Measurements from ENCODE around the gene SNX10.

Gene SNX10

DNA sequence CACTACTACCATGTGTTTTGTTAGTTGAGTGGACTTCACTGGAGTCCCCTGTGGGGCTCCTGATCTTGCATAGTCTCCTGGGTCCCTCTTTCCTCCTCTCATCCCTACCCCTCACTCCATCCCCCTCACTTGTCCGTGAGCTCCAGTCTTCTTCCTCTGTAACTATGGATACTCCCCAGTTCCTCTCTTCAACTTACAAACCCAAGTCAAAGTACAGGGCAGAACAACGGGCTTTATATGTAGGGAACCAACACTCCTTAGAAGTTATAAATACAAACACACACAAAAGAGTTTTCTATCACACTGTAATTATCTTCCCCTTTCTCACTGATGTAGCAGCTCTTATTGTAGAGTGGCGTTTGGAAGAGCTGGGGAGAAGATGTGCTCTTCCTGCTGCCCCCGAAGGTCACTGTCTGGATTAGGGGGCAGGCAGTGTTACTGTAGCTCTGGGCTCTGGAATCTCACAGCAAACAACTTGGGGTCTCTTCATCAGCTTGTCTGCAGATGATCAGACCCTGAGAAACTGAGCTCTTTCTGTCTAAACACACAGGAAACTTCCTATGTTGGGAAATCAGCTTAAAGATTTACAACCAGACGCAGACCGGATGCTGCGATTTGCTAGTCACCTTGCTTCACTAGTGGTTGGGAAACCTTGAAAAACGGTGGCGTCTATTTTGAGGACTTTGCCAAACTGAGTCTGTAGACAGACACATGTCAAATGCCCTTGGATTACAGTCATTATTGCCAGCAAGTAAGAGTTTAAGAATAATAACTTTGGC lies 13.6 kb downstream of the SNX10 start:
- DNase-seq, result no peak

DNA sequence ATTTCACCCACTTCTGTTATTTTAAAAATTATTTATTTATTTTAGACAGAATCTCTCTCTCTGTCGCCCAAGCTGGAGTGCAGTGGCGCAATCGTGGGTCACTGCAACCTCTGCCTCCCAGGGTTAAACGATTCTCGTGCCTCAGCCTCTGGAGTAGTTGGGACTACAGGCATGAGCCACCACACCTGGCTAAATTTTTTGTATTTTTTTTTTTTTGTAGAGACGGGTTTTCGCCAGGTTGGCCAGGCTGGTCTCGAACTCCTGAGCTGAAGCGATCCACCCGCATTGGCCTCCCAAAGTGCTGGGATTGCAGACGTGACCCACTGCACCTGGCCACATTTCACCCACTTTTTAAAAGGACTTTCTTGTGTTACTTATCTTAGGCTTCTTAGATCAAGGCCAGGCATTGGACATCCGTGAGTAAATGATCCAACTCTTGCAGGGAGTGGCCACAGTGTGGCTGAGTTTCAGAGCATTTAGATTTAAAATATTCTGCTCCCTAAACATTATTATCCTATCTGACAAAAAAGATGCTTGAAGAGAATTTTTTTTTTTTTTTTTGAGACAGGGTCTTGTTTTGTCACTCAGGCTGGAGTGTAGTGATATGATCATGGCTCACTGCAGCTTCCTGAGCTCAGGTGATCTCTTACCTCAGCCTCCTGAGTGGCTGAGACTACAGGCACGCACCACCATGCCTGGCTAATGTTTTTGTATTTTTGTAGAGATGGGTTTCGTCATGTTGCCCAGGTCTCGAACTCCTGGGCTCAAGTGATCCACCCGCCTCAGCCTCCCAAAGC lies 14.4 kb downstream of the SNX10 start:
- no peak for DNase-seq

DNA sequence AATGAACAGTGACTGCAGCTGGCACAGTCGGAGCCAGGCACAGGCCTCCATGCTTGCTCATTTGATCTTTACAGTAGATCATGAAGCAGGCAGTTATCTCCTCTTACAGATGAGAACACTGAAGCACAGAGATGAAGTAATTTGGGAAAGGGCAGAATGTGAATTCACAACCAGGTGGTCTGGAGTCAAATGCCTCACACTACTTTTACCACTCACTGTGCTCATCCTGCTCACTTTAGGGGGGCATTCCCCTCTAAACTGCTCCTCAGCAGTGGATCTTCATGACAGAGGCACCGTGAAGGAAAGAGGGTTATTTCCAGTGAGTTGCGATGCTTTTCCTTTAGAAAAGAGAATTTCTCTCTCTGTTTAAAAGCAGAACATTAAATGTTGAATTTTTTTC lies 15.1 kb downstream of the SNX10 start:
- DNase-seq, result no peak

DNA sequence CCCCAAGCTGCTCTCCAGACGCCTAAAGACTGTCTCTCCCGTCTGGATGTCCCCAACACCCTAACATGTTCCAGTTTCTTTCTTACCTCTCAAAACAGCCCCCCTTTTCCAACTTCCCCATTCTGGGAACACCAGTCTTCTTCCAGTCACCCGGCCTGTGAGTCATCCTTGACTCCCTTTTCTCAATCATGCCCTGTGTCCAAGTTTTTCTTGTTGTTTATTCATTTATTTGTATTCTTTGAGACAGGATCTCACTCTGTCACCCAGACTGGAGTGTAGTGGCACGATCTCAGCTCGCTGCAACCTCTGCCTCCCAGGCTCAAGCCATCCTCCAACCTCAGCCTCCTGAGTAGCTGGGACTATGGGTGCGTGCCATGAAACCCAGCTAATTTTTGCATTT lies 15.6 kb downstream of the SNX10 start:
- no peak for DNase-seq

DNA sequence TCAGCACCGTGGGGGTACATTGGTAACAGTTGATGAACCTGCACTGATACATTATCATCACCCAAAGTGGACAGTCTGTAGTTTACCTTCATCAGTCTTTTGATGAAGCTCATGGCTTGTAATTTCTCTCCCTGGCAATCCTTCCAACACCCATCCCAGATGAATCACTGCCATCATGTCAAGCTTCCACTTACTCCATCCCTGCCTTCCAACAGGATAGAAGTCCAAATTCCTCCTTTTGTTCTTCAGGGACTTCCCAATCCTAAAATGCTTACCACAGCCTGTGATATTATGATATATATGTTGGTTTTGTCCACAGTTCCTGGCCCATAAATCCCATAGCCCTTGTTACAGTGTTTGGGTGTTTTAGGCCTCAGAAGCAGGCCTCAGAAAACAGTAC lies 16.1 kb downstream of the SNX10 start:
- no peak for DNase-seq

DNA sequence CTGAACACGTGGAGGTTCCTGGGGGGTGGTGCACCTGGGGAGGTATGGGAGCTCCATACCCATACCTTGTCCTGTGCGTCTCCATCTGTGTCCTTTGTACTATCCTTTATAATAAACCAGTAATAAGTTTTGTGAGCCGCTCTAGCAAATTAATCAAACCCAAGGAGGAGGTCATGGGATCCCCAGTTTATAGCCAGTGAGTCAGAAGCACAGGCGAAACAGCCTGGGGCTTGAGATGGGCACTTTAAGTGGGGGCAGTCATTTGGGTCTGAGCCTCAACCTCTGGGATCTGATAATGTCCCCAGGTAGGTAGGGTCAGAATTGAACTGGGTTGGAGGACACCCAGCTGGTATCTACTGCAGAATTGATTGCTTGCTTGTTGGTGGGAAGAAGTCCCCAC lies 16.9 kb downstream of the SNX10 start:
- DNase-seq, result no peak

DNA sequence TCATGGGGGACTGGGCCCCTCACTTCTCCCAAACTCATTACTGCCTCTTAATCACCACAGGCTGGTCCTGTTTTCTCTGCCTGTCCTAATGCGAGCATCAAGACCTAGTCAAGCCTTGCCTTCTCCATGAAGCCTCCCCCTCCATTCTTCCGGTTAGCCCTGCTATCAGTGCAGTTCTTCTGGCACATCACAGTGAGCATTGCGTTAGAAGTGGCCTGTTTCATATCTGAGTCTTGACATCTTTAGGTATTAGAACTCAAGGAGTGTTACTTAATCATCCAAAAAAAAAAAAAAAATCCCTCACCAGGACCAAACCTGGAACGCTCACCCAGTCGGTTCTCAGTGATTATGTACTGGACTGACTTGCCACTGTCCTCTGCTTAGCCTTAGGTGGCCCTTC lies 17.4 kb downstream of the SNX10 start:
- DNase-seq, result no peak

DNA sequence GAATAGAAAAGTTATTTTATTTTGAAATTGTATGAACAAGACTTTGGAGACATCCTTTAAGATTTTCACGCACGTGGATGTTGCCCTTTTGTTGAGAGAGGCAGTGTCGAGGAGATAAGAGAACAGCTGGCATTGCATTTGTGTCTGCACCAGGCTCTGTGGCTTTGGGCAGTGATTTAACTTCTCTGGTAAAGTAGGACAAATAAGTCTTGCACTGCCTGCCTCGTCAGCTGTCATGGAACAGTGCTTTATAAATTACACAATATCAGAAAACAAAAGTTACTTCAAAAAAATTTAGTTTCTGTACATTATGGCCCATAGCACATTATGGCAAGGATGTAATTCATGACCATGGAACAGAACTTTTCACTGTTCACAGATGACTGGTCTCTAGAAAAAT lies 20.1 kb downstream of the SNX10 start:
- no peak for DNase-seq

DNA sequence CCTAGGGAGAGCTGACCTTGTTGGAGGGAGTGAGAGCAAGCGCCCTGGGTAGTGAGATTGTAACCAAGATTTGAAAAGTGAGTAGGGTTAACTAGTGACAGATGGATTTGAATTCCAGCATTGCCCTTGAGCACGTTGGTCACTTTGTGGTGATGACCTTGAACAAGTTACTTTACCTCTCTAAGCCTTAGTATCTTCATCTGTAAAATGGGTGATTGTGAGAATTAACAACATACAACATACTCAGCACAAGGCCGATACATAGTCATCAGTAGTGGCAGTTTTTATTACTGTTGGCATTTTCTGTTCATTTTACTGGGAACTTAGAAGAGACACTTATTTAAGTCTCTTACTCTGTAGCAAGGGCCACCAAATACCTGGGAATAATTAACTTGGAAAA lies 25.5 kb downstream of the SNX10 start:
- DNase-seq, result no peak

DNA sequence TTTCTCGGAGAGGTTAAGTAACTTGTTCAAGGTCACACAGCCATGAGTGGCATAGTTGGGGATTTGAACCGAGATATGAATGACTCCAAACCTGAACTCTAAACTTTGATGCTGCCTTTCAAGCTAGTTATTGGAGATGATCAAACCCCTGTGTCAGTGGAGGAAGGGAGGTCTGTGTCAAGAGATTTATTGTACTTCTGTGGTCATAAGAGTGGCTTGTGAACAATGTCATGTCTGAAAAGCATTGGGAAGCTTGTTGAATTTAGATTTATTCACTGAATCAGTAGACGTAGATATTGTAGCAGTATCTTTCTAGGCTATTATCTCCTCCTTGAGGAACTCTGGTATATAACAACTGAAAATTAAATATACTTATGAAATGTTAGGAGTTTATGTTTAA lies 27.3 kb downstream of the SNX10 start:
- DNase-seq, result no peak

DNA sequence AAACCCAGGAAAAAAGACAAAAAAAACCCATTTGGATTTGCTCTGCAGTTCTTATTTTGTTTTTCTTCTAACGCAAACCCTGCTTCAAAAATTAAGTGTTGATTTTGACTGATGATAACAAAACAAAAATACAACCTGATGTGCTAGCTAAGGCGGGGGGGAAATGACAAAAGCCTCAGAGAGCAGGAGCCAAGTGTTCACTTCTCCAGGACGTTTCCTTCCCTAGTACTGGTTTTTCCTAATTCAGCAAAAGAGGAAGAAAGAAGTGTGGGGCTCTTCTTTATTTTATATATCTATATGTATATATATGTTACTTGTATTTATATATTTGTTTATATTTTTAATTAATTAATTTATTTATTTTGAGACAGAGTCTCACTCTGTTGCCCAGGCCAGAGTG lies 28.0 kb downstream of the SNX10 start:
- DNase-seq, result no peak

DNA sequence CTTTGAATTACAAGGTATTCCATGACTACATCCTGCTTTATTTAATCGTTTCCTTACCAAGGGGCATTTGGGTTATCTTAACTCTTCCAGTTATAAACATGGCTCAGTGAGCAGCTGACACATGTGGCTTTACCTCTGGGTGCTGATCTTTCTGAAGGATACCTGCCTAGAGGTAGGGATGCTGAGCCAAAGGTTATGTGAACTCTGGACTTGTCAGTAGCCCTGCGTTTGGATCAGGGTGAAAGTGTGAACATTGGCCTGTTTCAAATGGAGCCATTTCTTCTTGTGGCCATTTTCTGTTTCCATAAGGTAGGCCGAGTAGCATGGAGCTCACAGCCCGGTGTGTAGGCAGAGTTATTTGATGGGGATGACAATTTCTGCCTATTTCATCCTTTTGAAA lies 29.2 kb downstream of the SNX10 start:
- DNase-seq, result no peak

DNA sequence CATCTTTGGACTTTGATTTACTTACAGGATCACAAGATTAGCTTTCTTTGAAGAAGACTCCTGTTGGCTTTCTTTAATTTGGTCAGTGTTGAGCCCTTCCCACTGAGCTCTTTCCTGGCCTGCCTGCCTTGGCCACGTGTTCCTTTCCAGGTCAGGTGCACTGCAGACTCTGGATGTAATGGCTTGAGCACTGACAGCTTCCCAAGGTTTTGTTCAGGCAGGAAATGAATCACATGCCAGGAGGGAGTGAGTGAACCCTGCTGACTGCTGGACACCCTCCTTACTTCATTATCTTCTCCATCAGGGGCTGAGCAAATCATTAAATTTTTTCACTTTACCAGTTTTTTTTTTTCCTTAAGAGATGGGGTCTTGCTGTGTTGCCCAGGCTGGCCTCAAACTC lies 29.8 kb downstream of the SNX10 start:
- no peak for DNase-seq

DNA sequence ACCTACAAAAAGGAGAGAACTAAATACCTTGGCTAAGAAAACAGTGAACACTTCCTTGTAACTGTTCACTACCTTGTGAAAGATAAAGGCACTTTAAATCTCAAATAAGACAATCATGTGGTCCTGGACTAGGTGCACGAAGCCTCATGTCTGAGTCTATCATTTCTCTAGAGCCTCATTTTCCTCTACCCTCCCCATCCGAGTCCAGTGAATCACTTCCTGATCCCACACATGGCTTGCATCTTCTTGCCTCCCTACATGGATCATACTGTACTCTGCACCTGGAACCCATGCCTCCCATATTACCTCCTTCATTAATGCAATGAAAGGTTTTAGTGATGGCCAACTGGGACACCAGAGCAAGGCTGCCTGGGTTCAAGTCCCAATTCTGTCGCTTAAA lies 34.5 kb downstream of the SNX10 start:
- no peak for DNase-seq

DNA sequence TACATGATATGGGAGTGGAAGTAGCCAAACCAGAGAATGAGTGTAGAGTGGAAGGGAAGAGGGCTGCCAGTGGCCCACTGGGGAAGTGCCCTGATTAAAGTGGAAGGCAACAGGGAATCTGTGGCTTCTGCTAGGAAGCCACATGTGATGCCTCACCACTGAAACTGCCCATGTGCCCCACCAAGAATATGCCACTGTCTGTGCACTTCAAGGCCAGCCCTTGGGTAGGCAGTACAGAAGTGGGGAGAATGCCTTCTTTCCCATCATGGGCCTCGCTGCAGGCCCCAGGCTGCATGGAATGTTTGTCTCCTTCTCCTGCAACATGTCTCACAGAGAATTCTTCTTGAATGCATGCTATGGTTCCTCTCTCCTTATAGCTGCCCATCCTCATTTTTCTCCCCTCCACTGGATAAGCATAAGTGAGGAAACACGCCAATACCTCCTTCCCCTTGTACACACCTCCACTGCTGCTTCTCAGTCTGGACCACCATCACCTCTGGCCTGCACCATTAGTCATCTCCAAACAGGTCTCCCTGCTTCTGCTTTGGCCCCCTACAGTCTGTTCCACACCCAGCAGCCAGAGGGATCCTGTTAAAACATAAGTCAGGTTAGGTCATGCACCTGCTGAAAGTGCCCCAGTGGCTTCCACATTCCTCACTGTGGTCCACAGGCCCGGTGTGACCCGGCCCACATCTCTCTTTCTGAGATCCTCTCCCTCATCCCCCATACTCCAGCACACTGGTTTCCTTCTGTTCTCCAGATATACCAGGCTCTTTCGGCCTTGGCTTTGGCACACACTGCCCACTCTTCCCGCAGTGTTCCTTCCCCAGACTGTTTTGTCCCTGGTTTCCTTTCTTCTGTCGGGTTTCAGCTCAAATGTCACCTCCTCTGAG lies 37.1 kb downstream of the SNX10 start:
- no peak for DNase-seq

DNA sequence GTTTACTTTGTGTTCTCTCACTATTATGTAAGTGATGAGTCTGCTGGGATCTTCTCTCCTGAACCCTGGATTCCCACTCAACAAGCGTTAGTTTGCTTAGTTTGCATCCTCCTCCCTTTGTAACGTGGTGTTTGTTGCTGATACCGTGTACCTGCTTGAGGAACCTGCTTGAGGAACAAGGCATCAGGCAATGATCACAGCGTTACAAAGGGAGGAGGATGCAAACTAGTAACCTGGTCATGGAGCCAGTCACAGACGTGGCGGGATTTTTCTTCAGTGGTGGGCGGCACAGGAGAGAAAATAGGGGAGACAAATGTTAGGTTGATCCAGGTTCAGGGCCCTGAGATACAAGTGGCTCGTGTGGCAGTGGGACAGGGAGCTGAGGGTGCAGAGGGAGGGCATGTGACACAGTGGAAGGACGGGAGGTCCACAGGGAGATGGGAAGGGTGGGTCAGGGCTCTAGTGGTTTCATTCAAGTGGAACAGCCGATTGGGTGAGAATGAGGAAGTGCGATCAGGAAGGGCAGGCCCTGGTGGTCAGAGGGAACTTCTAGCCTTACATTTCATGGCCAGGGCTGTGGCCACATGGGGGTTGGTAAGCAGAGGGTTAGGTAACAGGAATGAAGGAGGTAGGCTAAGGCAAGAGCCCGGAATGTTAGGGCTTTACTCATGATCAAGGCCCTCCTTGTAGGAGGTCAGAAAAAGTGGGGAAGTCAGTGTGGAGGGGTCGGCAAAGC lies 38.0 kb downstream of the SNX10 start:
- no peak for DNase-seq

DNA sequence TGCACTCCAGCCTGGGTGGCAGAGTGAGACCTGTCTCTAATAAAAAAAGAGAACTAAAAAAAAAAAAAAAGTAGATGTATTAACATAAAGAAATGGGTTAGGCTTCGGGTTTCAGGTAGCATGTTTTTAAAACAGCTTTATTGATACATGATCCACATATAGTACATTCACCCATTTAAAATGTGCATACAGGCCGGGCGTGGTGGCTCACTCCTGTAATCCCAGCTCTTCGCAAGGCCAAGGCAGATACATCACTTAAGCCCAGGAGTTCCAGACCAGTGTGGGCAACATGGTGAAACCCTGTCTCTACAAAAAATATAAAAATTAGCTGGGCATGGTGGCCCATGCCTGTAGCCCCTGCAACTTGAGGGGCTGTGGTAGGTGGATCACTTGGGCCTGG lies 39.5 kb downstream of the SNX10 start:
- DNase-seq, result no peak

DNA sequence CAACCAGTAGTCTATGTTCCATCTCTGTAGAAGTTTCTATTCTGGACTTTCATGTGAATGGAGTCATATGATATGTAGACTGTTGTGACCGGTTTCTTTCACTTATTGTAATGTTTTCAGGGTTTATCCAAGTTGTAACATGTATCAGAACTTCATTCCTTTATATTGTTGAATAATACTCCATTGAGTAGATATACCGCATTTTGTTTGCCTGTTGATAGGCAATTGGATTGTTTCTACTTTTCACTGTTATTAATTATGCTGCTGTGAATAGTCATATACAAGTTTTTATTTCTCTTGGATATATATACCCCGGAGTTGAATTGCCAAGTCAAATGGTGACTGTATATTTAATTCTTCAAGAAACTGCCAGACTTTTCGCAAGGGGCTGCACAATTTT lies 40.1 kb downstream of the SNX10 start:
- no peak for DNase-seq

DNA sequence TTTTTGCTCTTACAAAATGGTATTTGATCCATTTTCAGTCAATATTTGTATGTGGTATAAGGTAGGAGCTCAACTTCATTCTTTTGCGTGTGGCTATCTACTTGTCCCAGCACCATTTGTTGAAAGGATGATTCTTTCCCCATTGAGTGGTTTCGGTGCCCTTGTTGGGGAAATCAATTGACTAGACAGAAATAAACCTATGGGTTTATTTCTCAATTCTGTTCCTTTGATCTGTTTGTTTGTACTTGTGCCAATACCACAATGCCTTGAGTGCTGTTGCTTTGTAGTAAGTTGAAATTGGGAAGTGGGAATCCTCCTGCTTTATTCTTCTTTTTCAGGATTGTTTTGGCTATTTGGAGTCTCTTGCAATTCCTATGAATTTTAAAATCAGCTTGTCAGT lies 41.0 kb downstream of the SNX10 start:
- no peak for DNase-seq

DNA sequence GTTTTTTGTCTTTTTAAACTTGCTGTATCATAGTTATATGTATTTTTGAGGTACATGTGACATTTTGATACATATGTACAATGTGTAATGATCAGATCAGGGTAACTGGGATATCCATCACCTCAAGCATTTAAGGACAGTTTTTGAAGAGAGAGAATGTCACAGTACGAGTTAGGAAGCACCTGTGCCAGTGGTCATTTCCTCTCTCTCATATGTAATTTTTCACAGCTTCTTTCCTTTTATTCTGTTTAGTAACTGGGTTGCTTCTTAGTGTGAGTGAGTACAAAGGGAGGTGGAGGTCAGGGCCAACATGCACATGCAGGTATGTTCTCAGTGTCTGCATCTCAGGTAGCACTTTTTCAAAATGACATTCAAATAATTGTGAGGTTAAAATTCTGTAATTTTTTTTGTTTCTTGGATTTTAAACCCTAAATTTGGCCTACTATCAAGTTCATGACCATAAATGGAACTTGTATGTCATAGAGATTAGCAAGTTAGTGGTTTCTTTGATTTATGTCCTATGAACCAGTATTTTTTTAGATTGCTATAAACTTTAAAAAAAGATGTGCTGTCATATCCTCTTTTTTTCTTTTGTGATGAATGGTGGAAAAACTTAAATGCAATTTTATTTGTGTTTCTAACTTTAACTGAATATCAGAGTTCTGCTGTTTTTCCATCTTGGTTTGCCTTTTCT lies 42.7 kb downstream of the SNX10 start:
- no peak for DNase-seq

DNA sequence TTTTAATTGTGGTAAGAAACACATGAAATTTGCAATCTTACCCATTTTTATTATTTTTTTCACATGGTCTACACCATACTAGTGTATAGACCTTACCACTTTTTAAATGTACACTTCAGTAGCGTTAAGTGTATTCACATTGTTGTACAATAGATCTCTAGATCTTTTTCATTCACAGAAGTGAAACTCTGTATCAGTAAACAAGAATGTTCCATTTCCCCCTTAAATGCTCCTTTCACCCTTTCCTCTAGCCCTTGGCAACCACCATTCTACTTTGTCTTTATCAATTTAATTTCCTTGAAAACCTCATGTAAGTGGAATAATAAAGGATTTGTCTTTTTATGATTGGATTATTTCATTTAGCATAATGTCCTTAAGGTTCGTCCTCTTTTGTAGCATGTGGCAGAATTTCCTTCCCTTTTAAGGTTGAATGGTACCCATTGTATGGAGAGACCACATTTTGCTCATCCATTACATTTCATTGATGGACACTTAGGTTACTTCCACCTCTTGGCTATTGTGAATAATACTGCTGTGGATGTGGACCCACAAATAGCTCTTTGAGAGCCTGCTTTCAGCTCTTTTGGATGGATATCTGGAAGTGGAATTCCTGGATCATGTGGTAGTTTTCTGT lies 45.7 kb downstream of the SNX10 start:
- DNase-seq, result no peak
